Measurements from ENCODE around the gene HSPA8. TPM values are rescaled to one million over a fixed set of nuclear protein-coding genes. Genes with fewer than 3 reads are reported as not detected.

Gene HSPA8
- total RNA-seq, 3 donors from 2014 or later (not counting 1 experiment from before 2014, with no cell fraction given): 577 to 684 (median 633) TPM

GRCh38 chr11:123051146-123051545, 10.8 kb downstream of the HSPA8 start:
- WGBS (ENCODE audit: insufficient coverage): 98% methylated on average over 6 of the region's 9 CpGs
- no peak overlapping the region for H3K4me3 Mint-ChIP-seq

GRCh38 chr11:123047947-123048293, 14.0 kb downstream of the HSPA8 start:
- 99% methylated on average over 2 of the region's 3 CpGs for WGBS (ENCODE audit: insufficient coverage)
- no peak for ATAC-seq
- H3K27ac ChIP-seq (ENCODE audit: low read length): no peak overlapping the region
- no peak for DNase-seq
- no peak for TF ChIP-seq CTCF (IDR thresholded peaks at IDR 0.05)
- no peaks in the 10 kb centered on the region for H3K9me3 ChIP-seq (ENCODE audit: control insufficient read depth, insufficient read depth, low read length)
- no peaks in the 10 kb centered on the region for H3K27me3 ChIP-seq (ENCODE audit: control insufficient read depth, insufficient read depth, low read length)
- H3K36me3 ChIP-seq (ENCODE audit: control insufficient read depth, insufficient read depth, low read length): no peaks in the 10 kb centered on the region
- intact Hi-C loops (cut with micrococcal nuclease): no loop called here
- H3K4me3 ChIP-seq (ENCODE audit: low read length): no peak overlapping the region
- Mint-ChIP-seq H3K4me1 (no peaks in the 10 kb centered on the region), H3K27ac (no peak overlapping the region), H3K9me3 (no peaks in the 10 kb centered on the region), H3K27me3 (ENCODE audit: low read depth in 2 of 2) (no peaks in the 10 kb centered on the region), H3K4me3 (no peak overlapping the region), H3K36me3 (no peaks in the 10 kb centered on the region)
- no peaks in the 10 kb centered on the region for H3K4me1 ChIP-seq (ENCODE audit: control insufficient read depth, insufficient read depth, low read length)

More at GRCh38 chr11:123051146-123051545, 10.8 kb downstream of the HSPA8 start:
- ATAC-seq (no peak), DNase-seq (no peak)
- no peak for TF ChIP-seq CTCF (IDR thresholded peaks at IDR 0.05)
- Histone ChIP-seq H3K36me3 (ENCODE audit: control insufficient read depth, insufficient read depth, low read length) (peaks cover 23% of the 10 kb centered on the region), H3K27ac (ENCODE audit: low read length) (no peak overlapping the region), H3K4me1 (ENCODE audit: control insufficient read depth, insufficient read depth, low read length) (peaks cover 18% of the 10 kb centered on the region), H3K9me3 (ENCODE audit: control insufficient read depth, insufficient read depth, low read length) (no peaks in the 10 kb centered on the region), H3K4me3 (ENCODE audit: low read length) (no peak overlapping the region), H3K27me3 (ENCODE audit: control insufficient read depth, insufficient read depth, low read length) (no peaks in the 10 kb centered on the region)
- peaks cover 5% of the 10 kb centered on the region for H3K36me3 Mint-ChIP-seq
- H3K9me3 Mint-ChIP-seq: no peaks in the 10 kb centered on the region
- intact Hi-C loops (cut with micrococcal nuclease): loop anchor here (5.0 kb wide), 1 partner anchor 189 kb away; no protein-coding TSS in a partner anchor
- H3K4me1 Mint-ChIP-seq: peaks cover 9 to 22% of the 10 kb centered on the region in 2 donors
- H3K27ac Mint-ChIP-seq: no peak overlapping the region
- no peaks in the 10 kb centered on the region for H3K27me3 Mint-ChIP-seq (ENCODE audit: low read depth in 2 of 2)

- ATAC-seq (no peak), DNase-seq (no peak)
- Mint-ChIP-seq H3K4me3 (no peak overlapping the region), H3K9me3 (no peaks in the 10 kb centered on the region), H3K36me3 (no peaks in the 10 kb centered on the region), H3K4me1 (no peaks in the 10 kb centered on the region), H3K27me3 (ENCODE audit: low read depth in 2 of 2) (no peaks in the 10 kb centered on the region), H3K27ac (no peak overlapping the region)
- Histone ChIP-seq H3K27ac (ENCODE audit: low read length) (no peak overlapping the region), H3K36me3 (ENCODE audit: control insufficient read depth, insufficient read depth, low read length) (no peaks in the 10 kb centered on the region), H3K4me1 (ENCODE audit: control insufficient read depth, insufficient read depth, low read length) (no peaks in the 10 kb centered on the region), H3K9me3 (ENCODE audit: control insufficient read depth, insufficient read depth, low read length) (no peaks in the 10 kb centered on the region), H3K27me3 (ENCODE audit: control insufficient read depth, insufficient read depth, low read length) (no peaks in the 10 kb centered on the region), H3K4me3 (ENCODE audit: low read length) (no peak overlapping the region)
- intact Hi-C loops (cut with micrococcal nuclease): no loop called here
- no peak for TF ChIP-seq CTCF (IDR thresholded peaks at IDR 0.05)
- 91% methylated on average over 17 of the region's 18 CpGs for WGBS (ENCODE audit: insufficient coverage)
These were observed 14.5 kb downstream of the HSPA8 start for GRCh38 chr11:123047266-123047946.
